Endothelial cell of umbilical vein (primary cell): ENCODE measurements around the gene ZPR1. TPM values are rescaled to one million over a fixed set of nuclear protein-coding genes. Genes with fewer than 3 reads are reported as not detected.

Experiments used
- BruUV-seq: library from RNA; stranded (reverse); fragments of 400-500 nt; replicated peaks from 2 replicates; lab custom pipeline; 2021; lab: Mats Ljungman, UMichigan
- CTCF ChIA-PET: fragments of 300-600, 350-600 bp; sonication (Branson Sonifier 250); formaldehyde crosslinking; loops from one replicate; lab custom pipeline; 2021; ENCODE audit warnings: antibody characterized with exemption, inconsistent platforms; lab: Charles Lee
- POLR2A ChIA-PET: fragments of 300-600, 350-600 bp; sonication (Branson Sonifier 250); formaldehyde crosslinking; loops from one replicate; lab custom pipeline; 2021; ENCODE audit warnings: antibody characterized with exemption, inconsistent platforms; lab: Charles Lee
- DNase-seq: peaks from one replicate; pipeline ENCODE4 v3.0.0-alpha.2; 2011; ENCODE audit warnings: low read depth, low spot score
- FAIRE-seq: peaks from 2 replicates; lab custom pipeline; 2011; peaks lifted over from hg19 to GRCh38; lab: Jason Lieb, UNC
- H2AFZ ChIP-seq: 2 replicates; pipeline ENCODE4 v1.6.0; 2012; ENCODE audit warnings: low read depth, low read length, control low read depth, inconsistent platforms
- H3K27ac ChIP-seq: 2 replicates; pipeline ENCODE4 v1.5.1; 2011; ENCODE audit warnings: low read depth, mild to moderate bottlenecking, control low read depth, low read length, moderate library complexity; ENCODE audit not compliant: insufficient read depth
- H3K27me3 ChIP-seq, 2 experiments: 2 replicates each; pipeline versions ENCODE4 v1.6.0 to v1.6.1; 2011; ENCODE audit warnings: low read length in 2 of 2, mixed read lengths in 1 of 2; ENCODE audit not compliant: control insufficient read depth in 2 of 2, insufficient read depth in 2 of 2
- H3K36me3 ChIP-seq, 2 experiments: 2 replicates in 1 of 2; 3 replicates in 1 of 2; pipeline ENCODE4 v1.5.1; 2011; ENCODE audit warnings: low read length in 2 of 2, mild to moderate bottlenecking in 1 of 2, moderate library complexity in 1 of 2; ENCODE audit not compliant: control insufficient read depth in 2 of 2, insufficient read depth in 2 of 2; ENCODE audit errors: extremely low read depth in 1 of 2
- H3K4me1 ChIP-seq: 3 replicates; pipeline ENCODE4 v1.5.1; 2011; ENCODE audit warnings: mild to moderate bottlenecking, low read length; ENCODE audit not compliant: control insufficient read depth, insufficient read depth; ENCODE audit errors: extremely low read depth
- H3K4me2 ChIP-seq: 2 replicates; pipeline ENCODE4 v1.6.1; 2011; ENCODE audit warnings: low read length, control low read depth, mixed read lengths; ENCODE audit not compliant: insufficient read depth
- H3K4me3 ChIP-seq, 3 experiments: fragments of 200-600 bp in 1 of 3; sonication (generic), shearing (Covaris generic) in 1 of 3; replicated peaks in 1 of 3; 2 replicates each; pipeline ENCODE4 v1.5.1; 2011 to 2016; ENCODE audit warnings: control low read depth in 3 of 3, low read length in 3 of 3, mild to moderate bottlenecking in 2 of 3, inconsistent platforms in 1 of 3, low read depth in 1 of 3, moderate library complexity in 1 of 3; ENCODE audit not compliant: insufficient read depth in 1 of 3
- H3K79me2 ChIP-seq: 2 replicates; pipeline ENCODE4 v1.6.0; 2012; ENCODE audit warnings: low read length, inconsistent platforms; ENCODE audit not compliant: control insufficient read depth, insufficient read depth
- H3K9ac ChIP-seq: replicated peaks from 2 replicates; pipeline ENCODE3; 2011; ENCODE audit warnings: low read length, control low read depth; ENCODE audit not compliant: insufficient read depth; ENCODE audit errors: extremely low read depth
- H3K9me1 ChIP-seq: replicated peaks from 3 replicates; pipeline ENCODE4 v1.6.0; 2011; ENCODE audit warnings: mild to moderate bottlenecking, low read length; ENCODE audit not compliant: control insufficient read depth, insufficient read depth; ENCODE audit errors: extremely low read depth
- H3K9me3 ChIP-seq: replicated peaks from 2 replicates; pipeline ENCODE4 v1.5.1; 2012; ENCODE audit warnings: low read length, inconsistent platforms; ENCODE audit not compliant: control insufficient read depth, insufficient read depth
- H4K20me1 ChIP-seq: replicated peaks from 2 replicates; pipeline ENCODE3; 2011; ENCODE audit warnings: mild to moderate bottlenecking, low read length; ENCODE audit not compliant: control insufficient read depth, insufficient read depth; ENCODE audit errors: extremely low read depth
- CTCF ChIP-seq, 2 donors: IDR thresholded peaks; 1 replicate in 1 of 2; 2 replicates in 1 of 2; pipeline ENCODE4 v1.5.1; 2011; ENCODE audit warnings: low read length in 2 of 2, mild to moderate bottlenecking in 2 of 2, moderate library complexity in 2 of 2, control low read depth in 1 of 2, inconsistent platforms in 1 of 2, low read depth in 1 of 2; ENCODE audit not compliant: insufficient read depth in 1 of 2; ENCODE audit errors: extremely low read depth in 1 of 2
- EZH2 ChIP-seq: IDR thresholded peaks from 2 replicates; pipeline ENCODE4 v1.6.1; 2012; ENCODE audit warnings: borderline replicate concordance, low read depth, mild to moderate bottlenecking, moderate library complexity, low read length, inconsistent platforms; ENCODE audit not compliant: severe bottlenecking
- FOS ChIP-seq: IDR thresholded peaks from 2 replicates; pipeline ENCODE4 v1.6.1; 2011; ENCODE audit warnings: mild to moderate bottlenecking, low read length, moderate library complexity, borderline replicate concordance; ENCODE audit not compliant: insufficient read depth
- JUN ChIP-seq: IDR thresholded peaks from 2 replicates; pipeline ENCODE4 v1.6.1; 2011; ENCODE audit warnings: borderline replicate concordance, low read depth; ENCODE audit not compliant: insufficient read length, insufficient read depth
- MYC ChIP-seq: IDR thresholded peaks from one replicate; pipeline ENCODE4 v1.6.1; 2011; ENCODE audit warnings: mild to moderate bottlenecking, low read depth, low read length
- POLR2A ChIP-seq: IDR thresholded peaks from 2 replicates; pipeline ENCODE4 v1.6.1; 2012; ENCODE audit warnings: low read depth, mild to moderate bottlenecking, control low read depth, low read length
- POLR2AphosphoS5 ChIP-seq: IDR thresholded peaks from 2 replicates; pipeline ENCODE4 v1.6.1; 2012; ENCODE audit warnings: low read depth, mild to moderate bottlenecking, control low read depth, low read length, moderate library complexity; ENCODE audit not compliant: insufficient read depth
- dilution Hi-C: fragments of 300-500 bp; cut with MboI; formaldehyde crosslinking; loops from one replicate; pipeline ENCODE4 v1.15.0; 2019; ENCODE audit warnings: low sequenced_read_pairs; ENCODE audit not compliant: extremely low pct_ligation_motif_present
- intact Hi-C: fragments of 100-400 bp; cut with micrococcal nuclease; formaldehyde crosslinking; loops from one replicate; pipeline ENCODE4 v1.10.0; 2022
- polyA plus RNA-seq, 4 experiments: library from polyadenylated mRNA; depleted of rRNA in 3 of 4; stranded (reverse) in 3 of 4; unstranded in 1 of 4; fragments of >200 nt; gene quantifications; 2 replicates each; pipeline versions ENCODE4 v1.2.1 to v1.2.3, GENCODE V29; 2011 to 2012; ENCODE audit warnings: missing spikeins in 1 of 4
- total RNA-seq: library from RNA; stranded (reverse); gene quantifications from 2 replicates; pipeline ENCODE4 v1.2.3, GENCODE V29; 2021

Gene ZPR1
- total and polyA plus RNA-seq, 2 donors (not counting 3 experiments of a cell fraction or from before 2014, with no cell fraction given), result 22.6 to 54.5 TPM

- CTCF ChIA-PET, result interaction anchor here (0.5 to 5.0 kb wide), 26 partner anchors 11 to 390 kb away, joined by 3 to 272 read pairs (median 7); partner anchors contain the start of genes APOA4, APOA5, BUD13 and PAFAH1B2
- Histone ChIP-seq H3K9me1 (no peaks in the 10 kb centered on the region), H3K27me3 (no peaks in the 10 kb centered on the region), H3K9me3 (no peaks in the 10 kb centered on the region), H3K36me3 (no peaks in the 10 kb centered on the region), H3K79me2 (no peaks in the 10 kb centered on the region), H2AFZ (no peak overlapping the region), H3K4me2 (no peak overlapping the region), H3K27ac (no peak overlapping the region), H3K9ac (no peak overlapping the region), H4K20me1 (no peaks in the 10 kb centered on the region), H3K4me3 (no peak overlapping the region), H3K4me1 (peaks cover 6% of the 10 kb centered on the region)
- DNase-seq (no peak), FAIRE-seq (no peak)
- TF ChIP-seq EZH2 (no peak), CTCF (IDR thresholded peaks at IDR 0.05; ENCODE audit: extremely low read depth in 1 of 2, insufficient read depth in 1 of 2, low read depth in 1 of 2, low read length in 2 of 2) (no peak), JUN (no peak), POLR2AphosphoS5 (no peak), POLR2A (no peak), FOS (no peak), MYC (no peak)
- no TSS peak for BruUV-seq
- dilution Hi-C loops, result no loop called here
- intact Hi-C loops, result loop anchor here (1.0 to 5.0 kb wide), 3 partner anchors 45 to 270 kb away; partner anchors contain the start of gene APOA5
- POLR2A ChIA-PET, result no interaction called here
These were observed 48.8 kb upstream of the ZPR1 start for GRCh38 chr11:116836632-116836991.
